Peyer's patch (tissue), 4 donors: ENCODE measurements around the gene UBE2D4.
"Not testable (repeated sequence)": the region's sequence is repeated elsewhere in the genome, so short reads cannot be mapped to it uniquely, and the experiment has no call there.

Experiments
- CTCF ChIP-seq, 6 experiments: fragments of 450-650 bp in 4 of 6; fragments of 200-600 bp in 2 of 6; sonication (generic) in 1 of 6; IDR thresholded peaks; one replicate each; pipeline ENCODE4 v1.5.1; 2017 to 2019; ENCODE audit warnings: antibody characterized with exemption in 6 of 6, mild to moderate bottlenecking in 3 of 6, moderate library complexity in 1 of 6
- POLR2A ChIP-seq, 2 donors: fragments of 450-650 bp; IDR thresholded peaks; one replicate each; pipeline ENCODE4 v1.5.1; 2017; ENCODE audit warnings: antibody characterized with exemption in 2 of 2, mild to moderate bottlenecking in 2 of 2, moderate library complexity in 2 of 2

- not testable (repeated sequence) for TF ChIP-seq POLR2A, CTCF (IDR thresholded peaks at IDR 0.05)
Measured at GRCh38 chr7:43997532-43997931, 71.3 kb downstream of the UBE2D4 start, which contains the start of gene SPDYE1.
